ENCODE data around the gene BAIAP2L1.
"Not testable (repeated sequence)": the region's sequence is repeated elsewhere in the genome, so short reads cannot be mapped to it uniquely, and the experiment has no call there.

The BAIAP2L1 gene

GRCh38 chr7:98319176-98319575 lies 81.7 kb downstream of the BAIAP2L1 start:
- no peak for DNase-seq (ENCODE audit: low read depth)

GRCh38 chr7:98317366-98318040 lies 83.4 kb downstream of the BAIAP2L1 start:
- DNase-seq (ENCODE audit: low read depth) = no peak

- not testable (repeated sequence) for DNase-seq (ENCODE audit: low read depth)
Measured at GRCh38 chr7:98315994-98316527, 84.8 kb downstream of the BAIAP2L1 start.

- DNase-seq (ENCODE audit: low read depth) = no peak
Measured at GRCh38 chr7:98315318-98315993, 85.4 kb downstream of the BAIAP2L1 start.

- DNase-seq (ENCODE audit: low read depth) = no peak
Measured at GRCh38 chr7:98314469-98314868, 86.4 kb downstream of the BAIAP2L1 start.

GRCh38 chr7:98312201-98312600 lies 88.7 kb downstream of the BAIAP2L1 start:
- DNase-seq (ENCODE audit: low read depth) = no peak

GRCh38 chr7:98309566-98309965 lies 91.3 kb downstream of the BAIAP2L1 start:
- no peak for DNase-seq (ENCODE audit: low read depth)

GRCh38 chr7:98307971-98308466 lies 92.9 kb downstream of the BAIAP2L1 start:
- no peak for DNase-seq (ENCODE audit: low read depth)

GRCh38 chr7:98305951-98306535 lies 94.8 kb downstream of the BAIAP2L1 start:
- no peak for DNase-seq (ENCODE audit: low read depth)

- no peak for DNase-seq (ENCODE audit: low read depth)
Measured at GRCh38 chr7:98303906-98304305, 97.0 kb downstream of the BAIAP2L1 start.

- no peak for DNase-seq (ENCODE audit: low read depth)
Measured at GRCh38 chr7:98303176-98303865, 97.6 kb downstream of the BAIAP2L1 start.

GRCh38 chr7:98301693-98302470 lies 99.0 kb downstream of the BAIAP2L1 start:
- DNase-seq (ENCODE audit: low read depth) = no peak

- DNase-seq (ENCODE audit: low read depth) = no peak
Measured at GRCh38 chr7:98300595-98301372, 100.1 kb downstream of the BAIAP2L1 start.

GRCh38 chr7:98297626-98298286 lies 103.1 kb downstream of the BAIAP2L1 start:
- no peak for DNase-seq (ENCODE audit: low read depth)

GRCh38 chr7:98296833-98297232 lies 104.1 kb downstream of the BAIAP2L1 start:
- DNase-seq (ENCODE audit: low read depth) = no peak

- DNase-seq (ENCODE audit: low read depth) = no peak
Measured at GRCh38 chr7:98295467-98296192, 105.3 kb downstream of the BAIAP2L1 start.

- no peak for DNase-seq (ENCODE audit: low read depth)
Measured at GRCh38 chr7:98294798-98295382, 106.0 kb downstream of the BAIAP2L1 start.

- DNase-seq (ENCODE audit: low read depth) = no peak
Measured at GRCh38 chr7:98294326-98294725, 106.6 kb downstream of the BAIAP2L1 start.

GRCh38 chr7:98293746-98294145 lies 107.1 kb downstream of the BAIAP2L1 start:
- no peak for DNase-seq (ENCODE audit: low read depth)

All from stromal cell of bone marrow (primary cell).